GM18867 (cell line): ENCODE data around the gene RHBDD1.
"Not testable (repeated sequence)": the region's sequence is repeated elsewhere in the genome, so short reads cannot be mapped to it uniquely, and the experiment has no call there.

Source experiments
- ATAC-seq: cut with Tn5 transposase; IDR thresholded peaks from one replicate; pipeline ENCODE4 v1.9.1; 2021; ENCODE audit warnings: mild to moderate bottlenecking, moderate library complexity; ENCODE audit not compliant: unreplicated experiment

The RHBDD1 gene

DNA sequence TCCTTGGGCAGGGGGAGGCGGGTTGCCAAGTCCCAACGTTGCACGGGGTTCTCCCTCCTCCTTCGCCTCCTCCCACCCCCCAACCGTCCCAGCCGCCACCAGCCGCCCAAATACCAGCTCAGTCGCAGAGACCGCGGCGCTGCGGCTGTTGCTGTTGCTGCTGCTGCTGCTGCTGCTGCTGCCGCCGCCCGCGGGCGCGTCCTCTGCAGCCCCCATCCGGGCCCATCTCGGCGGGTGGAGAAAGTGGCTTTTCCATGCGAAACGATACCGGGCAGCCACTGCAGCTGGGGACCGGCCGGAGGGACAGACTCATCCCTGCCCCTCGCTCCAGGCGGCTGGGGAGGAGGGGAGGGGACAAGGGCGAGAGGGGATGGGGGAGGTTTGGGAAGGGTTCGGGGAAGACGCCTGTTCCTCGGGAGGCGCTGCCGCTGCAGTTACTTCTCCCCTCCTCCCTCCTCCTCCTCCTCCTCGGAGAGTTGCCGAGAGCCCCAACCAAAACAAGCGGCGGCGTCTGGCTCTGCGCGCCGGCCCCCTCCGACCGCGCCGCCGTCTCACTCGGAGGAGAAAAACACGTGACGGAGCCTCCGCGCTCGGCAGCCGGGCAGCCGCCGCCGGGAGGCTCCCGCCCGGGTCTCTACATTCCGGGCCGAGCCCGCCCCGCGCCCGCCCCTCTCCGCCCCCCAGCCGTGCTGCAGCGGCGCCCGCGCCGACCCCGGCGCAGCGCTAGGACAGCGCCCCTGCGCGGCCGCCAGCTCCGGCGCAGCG is 36.5 kb upstream of the RHBDD1 start, which contains the start of gene IRS1:
TSS of gene IRS1 (minus strand) at position 610 of the 765 bp plus-strand sequence. CDS start 1,082 bp downstream, outside the sequence.
- peak; percentile 44 for ATAC-seq

DNA sequence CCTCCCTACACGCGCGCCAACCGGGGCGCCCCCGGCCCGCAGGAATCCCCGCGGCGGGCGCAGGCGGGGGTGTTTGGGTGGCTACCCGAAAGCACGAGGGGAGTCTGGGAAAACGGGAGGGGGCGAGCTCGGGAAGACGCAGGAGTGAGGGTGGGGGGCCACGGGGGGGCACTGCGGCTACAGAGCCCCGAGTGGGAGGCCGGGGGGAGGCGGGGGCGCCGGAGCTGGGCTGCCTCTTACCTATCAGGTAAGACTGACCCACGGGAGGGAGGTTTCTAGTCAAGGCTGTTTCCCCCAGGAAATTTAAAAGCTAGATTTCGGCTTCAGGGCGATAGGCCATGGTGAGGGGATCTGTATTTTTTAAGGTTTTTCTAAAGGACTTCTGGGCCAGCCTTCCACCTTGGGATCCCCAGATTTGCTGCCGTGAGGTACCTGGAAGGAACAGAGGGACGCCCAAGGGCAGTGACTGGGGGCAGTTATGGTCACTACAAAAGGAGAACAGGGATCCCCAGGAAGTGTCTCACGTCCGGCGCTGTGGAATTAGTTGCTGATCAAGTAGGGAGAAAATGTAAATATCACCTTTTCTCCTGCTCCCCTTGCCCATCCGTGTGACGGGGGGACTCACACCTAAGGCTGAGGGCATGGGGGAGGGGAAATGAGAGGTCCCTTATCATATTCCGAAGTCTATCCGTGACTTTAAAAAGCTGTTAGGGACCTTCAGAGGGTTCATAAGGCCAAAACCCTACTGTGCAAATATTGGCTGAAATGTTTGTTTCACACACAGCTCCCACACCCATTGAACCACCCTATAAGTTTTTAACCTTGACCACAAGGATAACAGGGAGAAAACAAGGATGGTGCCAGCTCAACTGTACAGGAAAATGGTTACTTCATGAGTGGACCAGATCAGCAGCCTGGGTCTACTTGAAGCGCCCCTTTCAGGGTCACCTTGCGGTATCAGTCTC is 35.6 kb upstream of the RHBDD1 start:
- ATAC-seq: no peak

DNA sequence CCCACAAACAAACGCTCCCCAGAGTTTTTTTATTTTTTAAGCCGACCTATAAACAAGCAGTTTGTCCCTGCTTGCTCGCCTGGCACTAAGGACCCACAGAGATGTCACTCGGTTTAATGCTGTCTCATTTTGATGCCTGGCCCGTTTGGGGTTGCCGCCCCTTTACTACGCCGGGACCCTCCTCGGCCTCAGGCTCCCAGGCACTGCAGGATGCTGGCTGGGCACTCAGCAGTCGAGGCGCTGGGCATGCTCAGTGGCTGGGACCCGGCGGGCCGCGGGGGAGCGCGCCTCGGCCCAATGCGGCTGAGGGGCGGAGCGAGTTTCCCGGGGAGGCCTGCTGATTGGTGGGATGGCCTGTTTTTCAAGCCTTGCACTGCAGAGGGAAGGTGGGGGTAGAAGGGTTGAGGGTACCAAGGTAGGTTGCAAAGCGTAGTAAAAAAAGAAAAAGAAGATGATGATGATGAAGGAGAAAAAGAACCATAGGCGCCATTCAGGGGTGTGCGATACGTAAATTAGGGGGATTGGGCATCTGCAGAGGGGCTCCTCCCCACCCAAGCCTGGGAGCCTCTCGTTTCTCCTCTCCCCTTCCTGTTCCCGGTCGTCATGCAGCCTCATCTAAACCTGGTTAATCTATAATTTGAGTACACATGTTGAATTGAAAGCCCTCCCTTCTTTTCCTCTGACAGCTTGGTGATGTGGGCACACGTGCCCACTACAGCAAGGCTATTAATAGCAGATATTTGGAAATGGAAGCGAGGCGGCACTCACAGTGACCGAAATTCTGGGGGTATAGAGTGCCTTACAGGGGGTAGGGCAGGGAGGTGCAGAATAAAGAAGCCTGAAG is 34.7 kb upstream of the RHBDD1 start:
- peak; percentile 82 for ATAC-seq

DNA sequence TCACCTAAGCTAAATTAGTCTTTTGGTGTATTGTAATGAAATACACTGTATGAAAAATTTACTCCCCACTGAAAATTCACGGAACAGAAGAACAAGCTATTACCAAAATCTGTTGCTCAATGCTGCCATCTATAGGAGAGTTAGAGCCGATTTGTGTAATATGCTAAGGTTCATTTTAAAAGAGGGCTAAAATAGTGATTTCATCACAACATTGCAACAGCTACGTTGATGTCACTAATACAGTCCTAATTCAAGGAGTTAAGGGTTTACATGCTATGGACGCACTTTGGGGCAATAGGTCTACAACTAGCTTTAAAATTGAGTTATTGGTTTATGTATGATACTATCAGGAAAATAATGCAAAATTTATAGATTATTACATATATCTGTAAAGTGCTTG is 33.3 kb upstream of the RHBDD1 start:
- ATAC-seq: no peak

DNA sequence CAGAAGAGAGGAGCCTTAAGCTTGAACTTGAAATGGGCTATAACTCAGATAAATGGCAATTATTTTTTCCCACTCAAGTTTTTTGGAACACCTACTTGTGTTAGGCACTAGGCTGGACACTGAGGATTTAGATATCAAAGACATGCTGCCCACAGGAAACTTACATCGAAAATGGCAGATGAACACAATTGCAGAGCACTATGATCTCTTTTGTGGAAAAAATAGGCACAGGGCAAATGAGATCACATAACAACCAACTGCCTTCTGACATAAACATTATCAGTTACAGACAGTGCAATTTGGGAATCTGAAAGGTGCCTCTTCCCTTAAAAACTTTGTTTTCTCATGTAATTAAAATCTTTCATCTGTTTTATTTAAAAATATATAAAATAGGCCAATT is 32.4 kb upstream of the RHBDD1 start:
- no peak for ATAC-seq

DNA sequence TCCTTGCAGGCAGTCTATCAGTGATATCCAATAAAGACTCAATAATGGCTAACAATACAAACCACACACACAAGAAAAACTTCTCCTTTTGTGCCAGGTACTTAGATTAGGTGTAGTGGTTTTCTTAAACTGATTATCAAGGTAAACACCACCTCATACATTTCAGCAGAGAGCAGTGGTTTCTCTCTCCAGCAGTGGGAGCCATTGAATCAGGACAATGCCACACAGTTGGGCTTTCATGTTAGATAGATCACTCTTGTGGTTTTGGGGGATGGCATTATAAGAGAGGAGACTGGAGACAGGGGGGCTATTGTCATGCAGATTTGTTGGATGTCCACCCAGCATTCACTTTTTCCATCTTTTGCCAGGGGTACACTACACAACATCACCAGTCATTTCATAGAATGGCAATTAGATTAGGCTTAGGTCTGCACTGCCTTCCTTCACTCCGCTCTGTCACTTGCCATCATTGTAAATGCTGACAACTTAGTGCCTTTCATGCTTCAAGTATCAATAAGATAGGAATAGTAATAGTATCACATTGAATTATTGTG is 22.6 kb upstream of the RHBDD1 start:
- peak; percentile 45 for ATAC-seq

DNA sequence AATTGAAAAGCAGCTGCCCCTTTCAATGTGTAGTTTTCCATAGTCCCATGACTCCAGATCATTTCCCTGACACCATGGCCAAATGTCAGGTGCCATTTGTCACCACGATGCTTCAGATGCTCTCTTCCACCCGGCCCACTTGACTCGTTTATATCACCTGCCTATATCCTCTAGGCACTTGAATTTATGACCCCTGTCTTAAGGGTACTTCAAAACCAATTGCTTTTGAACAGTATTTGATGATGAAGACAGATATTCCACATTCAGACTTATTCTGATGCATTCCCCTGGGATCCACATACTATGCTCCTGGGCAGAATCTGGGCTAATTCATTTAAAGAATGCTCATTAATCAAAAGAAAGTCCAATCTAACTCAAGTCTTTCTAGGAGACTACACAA is 16.9 kb upstream of the RHBDD1 start:
- ATAC-seq: no peak

DNA sequence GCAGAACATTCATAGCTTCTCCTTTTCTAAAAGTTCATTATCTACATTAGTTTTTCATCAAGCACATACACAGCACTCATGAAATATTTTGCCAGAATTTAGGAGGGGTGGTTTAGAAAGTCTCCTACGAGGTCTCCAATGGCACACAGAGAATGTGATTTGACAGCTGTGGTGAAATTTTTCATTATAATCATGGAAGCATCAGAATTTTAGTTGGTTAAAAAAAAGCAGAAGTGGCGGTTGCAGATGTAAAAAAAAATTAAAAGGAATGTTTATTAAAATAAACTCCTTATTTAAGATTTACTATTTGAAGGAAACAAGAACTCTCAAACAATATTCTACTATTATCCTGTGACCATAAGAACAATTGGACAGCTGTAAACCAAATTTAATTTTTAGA is 10.8 kb upstream of the RHBDD1 start:
- ATAC-seq: no peak

DNA sequence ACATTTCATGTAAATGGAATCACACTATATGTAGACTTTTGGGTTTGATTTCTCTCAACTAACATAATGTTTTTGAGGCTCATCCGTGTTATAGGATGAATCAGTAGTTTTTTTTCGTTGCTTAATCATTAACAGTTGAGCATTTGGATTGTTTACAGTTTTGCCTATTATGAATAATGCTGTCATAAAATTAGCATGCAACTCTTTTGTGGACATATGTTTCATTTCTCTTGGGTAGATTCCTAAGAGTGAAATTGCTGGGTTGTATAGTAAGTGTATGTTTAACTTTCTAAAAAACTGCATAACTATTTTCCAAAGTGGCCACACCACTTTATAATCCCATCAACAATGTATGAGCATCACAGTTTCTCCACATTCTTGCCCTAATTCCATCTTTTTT is 7.7 kb upstream of the RHBDD1 start:
- ATAC-seq: no peak

DNA sequence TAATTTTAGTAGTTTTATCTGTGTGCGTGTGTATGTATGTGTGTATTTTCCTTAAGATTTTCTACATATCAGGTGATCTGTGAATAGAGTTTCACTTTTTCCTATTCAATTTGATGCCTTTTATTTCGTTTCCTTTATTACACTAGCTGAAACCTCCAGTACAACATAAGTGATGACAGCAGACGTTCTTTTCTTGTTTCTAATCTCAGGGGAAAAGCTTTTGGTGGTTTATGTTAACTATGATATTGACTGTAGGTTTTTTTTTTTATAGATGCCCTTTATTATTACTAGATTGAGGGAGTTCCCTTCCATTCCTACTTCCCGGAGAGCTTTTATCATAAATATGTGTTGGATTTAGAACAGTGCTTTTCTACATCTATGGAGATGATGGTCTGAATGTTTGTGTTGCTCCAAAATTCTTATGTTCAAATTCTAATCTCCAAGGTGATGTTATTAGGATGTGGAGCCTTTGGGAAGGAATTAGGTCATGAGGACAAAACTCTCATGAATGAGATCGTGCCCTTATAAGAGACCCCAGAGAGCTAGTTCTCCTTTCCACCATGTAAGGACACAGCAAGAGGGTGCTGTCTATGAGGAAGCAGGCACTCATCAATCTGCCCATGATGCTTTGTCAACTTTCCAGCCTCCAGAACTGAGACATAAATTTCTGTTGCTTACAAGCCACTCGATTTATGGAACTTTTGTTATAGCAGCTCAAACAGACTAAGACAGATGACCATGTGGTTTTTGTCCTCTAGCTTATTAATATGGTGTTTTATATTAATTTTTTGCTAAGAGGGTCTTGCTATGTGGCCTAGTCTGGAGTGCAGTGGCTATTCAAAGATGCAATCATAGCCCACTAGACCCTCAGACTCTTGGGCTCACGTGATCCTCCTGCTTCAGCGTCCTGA is 5.9 kb upstream of the RHBDD1 start:
- no peak for ATAC-seq

DNA sequence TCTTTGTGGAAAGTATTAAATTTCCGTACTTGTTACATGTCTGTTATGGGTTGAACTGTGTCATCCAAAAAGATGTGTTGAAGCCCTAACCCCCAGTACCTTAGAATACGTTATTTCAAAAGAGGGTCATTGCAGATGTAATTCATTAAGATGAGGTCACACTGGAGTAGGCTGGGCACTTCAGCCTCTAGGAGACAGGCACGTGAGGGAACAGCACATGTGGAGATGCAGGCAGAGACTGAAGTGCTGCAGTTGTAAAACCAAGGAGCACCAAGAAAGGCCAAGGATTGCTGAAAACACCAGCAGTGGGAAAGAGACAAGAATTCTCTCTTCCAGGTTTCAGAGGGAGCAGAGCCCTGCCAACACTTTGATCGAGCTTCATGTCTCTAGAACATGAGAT is 4.6 kb upstream of the RHBDD1 start:
- no peak for ATAC-seq

DNA sequence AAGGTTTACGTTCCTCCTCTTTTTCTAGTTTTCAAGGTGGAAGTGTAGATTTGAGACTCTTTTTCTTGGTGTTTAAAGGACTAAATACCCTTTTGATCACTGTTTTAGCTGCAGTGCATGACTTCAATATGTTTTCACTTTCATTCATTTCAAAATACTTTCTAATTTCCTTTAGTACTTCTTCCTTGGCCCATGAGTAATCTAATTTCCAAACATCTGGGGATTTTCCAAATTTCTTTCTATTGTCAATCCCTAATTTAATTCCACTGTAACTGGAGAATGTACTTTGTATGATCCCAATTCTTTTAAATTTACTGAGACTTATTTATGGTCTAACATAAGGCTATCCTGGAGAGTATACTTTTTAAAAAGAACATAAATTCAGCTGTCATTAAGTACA is 3.8 kb upstream of the RHBDD1 start:
- no peak for ATAC-seq

DNA sequence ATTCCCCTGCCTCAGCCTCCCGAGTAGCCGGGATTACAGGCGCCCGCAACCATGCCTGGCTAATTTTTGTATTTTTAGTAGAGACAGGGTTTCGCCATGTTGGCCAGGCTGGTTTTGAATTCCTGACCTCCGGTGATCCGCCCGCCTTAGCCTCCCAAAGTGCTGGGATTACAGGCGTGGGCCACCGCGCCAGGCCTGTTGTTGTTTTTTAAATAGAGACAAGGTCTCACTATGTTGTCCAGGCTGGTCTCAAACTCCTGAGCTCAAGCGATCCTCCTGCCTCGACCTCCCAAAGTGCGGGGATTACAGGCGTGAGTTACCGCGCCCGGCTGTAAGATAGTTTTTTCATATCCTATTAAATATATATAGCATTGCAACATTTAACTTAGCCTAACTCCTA is 974 bp upstream of the RHBDD1 start:
- ATAC-seq: not testable (repeated sequence)

DNA sequence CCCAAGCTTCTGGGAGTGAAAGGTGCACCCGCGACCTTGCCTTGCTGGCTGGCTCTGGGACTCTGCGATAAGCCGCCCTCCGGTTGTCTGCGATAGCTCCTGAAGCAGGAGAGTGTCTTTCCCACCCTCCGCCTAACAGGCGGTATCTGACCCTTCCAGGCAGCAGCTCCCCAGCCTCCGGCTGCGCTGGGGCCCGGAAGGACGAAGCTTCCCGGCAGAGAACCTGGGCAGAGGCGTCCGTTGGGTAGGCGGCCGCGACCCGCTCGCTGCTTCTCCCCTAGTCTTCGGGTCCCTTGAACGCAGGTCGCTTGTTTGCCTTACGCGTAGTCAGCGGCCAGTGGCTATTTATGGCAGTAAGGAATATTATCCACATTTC is 446 bp upstream of the RHBDD1 start:
- peak; percentile 29 for ATAC-seq

DNA sequence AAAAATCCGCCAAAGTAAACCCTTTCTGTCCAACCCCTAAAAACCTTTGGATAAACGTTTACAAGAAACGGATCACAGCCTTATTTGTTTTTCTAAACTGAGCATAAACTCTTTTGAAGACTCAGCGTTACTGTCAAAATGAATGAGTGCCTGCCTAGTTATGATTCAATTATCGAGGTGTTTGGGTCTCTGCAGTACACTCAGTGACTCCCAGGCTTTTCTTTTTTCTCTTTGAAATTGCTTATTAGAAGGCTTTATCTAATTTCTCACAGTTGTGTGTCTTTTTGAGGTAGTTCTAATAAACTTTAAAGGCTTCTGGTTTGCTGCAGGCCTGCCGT is 663 bp downstream of the RHBDD1 start:
- peak; percentile 6 for ATAC-seq

DNA sequence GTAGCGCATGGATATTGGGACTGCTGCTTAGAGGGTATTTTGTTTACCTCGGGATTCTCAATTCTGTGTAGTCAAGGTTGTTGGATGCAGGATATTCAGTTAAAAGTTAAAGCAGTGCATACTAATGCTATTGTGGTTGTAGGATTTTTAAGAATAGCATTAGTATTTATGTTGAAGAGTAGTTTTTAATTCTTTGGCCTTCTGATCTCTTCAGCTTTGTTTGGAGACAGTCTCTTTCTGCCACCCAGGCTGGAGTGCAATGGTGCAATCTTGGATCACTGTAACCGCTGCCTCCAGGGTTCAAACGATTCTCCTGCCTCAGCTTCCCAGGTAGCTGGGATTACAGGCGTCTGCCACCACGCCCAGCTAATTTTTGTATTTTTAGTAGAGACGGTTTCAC is 1.5 kb downstream of the RHBDD1 start:
- no peak for ATAC-seq

DNA sequence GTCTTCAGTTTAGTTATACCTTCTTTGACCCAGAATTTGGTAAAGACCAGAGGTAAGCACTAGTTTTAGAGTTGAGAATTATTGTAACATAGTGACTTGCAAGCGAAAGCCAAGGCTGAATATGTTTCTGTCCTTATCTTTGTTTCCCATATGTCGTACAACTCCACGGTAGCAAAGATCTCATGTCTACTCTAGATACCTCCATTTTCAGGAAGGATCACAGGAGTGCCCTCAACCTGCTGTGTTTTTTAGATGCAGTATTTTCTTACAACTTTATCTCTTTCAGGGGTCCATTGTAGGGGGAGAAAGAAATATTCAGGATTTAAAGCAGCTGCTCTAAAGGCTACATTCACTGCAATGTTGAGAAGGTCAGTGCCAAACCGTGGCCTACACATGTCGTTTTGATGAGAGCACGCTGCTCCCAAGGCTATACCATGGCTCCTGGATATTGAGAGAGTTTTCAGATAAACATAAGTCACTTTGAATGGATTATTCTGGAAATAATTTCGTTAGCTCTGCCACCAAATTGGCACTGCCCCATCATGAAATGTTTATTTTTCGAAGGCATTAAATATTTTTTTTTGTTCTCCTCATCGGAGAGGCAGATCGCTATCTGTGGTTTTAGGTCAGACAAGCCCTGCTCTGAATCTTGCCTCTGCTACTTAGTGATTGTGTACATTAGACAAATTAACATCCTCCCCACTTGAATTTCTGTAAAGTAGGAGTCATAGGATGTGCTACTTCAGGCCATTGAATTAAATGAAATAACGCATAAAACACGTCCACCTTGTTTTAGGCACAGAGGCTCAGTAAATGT is 2.1 kb downstream of the RHBDD1 start:
- no peak for ATAC-seq

DNA sequence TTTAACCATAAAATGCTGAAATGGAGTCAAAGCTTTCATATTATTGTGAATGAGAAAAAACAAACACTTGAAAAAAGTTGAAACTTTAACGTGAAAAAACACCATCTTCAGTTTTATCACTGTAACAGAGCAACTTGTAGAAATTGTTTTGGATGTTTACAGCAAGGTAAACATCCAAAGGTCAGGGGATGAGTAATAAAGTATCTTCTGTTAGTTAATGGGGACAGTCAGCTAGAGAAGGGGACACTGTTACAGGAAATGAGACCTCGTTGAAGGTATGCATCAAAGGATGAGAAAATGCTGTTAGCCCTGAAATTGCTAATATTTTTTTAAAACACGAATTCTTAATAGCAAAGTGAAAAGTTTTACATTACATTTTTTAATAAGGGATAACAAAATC is 2.9 kb downstream of the RHBDD1 start:
- no peak for ATAC-seq

DNA sequence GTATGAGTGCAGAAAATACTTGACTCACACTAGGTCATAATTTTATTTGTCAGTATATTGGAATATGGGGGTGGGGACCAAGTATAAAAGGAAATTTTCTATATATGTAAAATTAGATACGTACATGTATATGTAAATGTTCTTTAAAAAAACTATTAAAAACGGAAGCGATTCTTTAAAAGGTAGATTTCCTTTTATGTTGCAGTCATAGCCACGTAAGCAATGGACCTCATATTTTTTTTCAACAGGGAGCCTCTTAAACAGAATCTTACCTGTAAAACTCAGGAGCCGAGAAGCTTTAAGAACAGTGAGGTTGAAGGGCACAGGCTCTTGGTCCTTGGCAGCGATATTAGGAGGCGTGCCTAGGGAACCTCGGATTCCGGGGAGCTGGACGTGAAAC is 3.3 kb downstream of the RHBDD1 start:
- no peak for ATAC-seq
